Gastrocnemius medialis (tissue), 4 donors: Measurements from ENCODE around the gene KCNMB4.

Source experiments
- CTCF ChIP-seq, 5 experiments: fragments of 450-650 bp in 3 of 5; fragments of 200-600 bp in 2 of 5; sonication (generic) in 2 of 5; IDR thresholded peaks in 4 of 5; conservative IDR thresholded peaks in 1 of 5; 1 replicate in 4 of 5; 2 replicates in 1 of 5; pipeline ENCODE4 v1.5.1; 2016 to 2019; ENCODE audit warnings: antibody characterized with exemption in 5 of 5, mild to moderate bottlenecking in 3 of 5, moderate library complexity in 3 of 5
- POLR2A ChIP-seq, 2 donors: fragments of 450-650 bp; IDR thresholded peaks; one replicate each; pipeline ENCODE4 v1.6.1; 2017; ENCODE audit warnings: antibody characterized with exemption in 2 of 2, mild to moderate bottlenecking in 2 of 2, moderate library complexity in 2 of 2

DNA sequence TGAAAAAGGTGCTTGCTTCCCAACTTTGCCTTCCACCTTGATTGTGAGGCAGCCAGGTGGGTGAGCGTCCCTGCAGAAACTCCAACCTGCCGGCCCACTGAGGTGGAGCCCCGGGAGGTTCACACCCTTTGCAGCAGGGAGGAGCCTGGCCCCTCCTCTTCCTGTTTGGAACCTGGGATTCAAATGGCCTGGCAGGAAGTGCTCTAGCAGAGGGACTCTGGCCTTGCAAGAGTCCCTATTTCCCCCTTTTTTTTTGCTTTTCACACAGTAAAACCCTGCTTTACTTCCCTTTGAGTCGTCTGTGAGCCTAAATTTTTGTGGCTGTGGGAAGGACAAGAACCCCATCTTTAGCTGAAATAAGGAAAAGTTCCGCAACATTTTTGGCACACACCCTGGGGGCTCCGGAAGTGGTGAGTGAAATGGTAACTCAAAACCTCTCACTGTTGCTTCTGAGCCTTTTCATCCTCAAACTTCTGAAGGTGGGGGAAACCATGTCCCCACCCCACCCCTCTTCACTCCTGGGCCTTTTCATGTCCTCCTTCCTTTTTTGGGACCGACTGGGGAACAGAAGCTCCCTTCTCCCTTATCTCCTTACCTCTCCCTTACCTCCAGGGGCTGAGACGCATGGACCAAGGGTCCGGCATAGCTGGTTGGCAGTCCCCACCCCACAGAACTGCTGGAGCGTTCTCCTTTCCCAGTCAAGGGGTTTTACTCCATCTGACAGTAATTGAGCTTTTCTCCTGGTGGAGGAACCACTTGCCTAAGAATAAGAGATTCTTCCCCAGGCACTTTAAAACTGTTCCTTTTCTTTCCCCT lies 102.0 kb downstream of the KCNMB4 start:
- TF ChIP-seq CTCF (IDR thresholded peaks at IDR 0.05 in 4 of 5, conservative IDR thresholded peaks at IDR 0.05 in 1 of 5) (no peak), POLR2A (IDR thresholded peaks at IDR 0.05) (no peak)
